Suprapubic skin (tissue), 4 donors: ENCODE measurements around the gene YWHAH.

ENCODE experiments used
- POLR2A ChIP-seq, 2 donors: fragments of 450-650 bp; IDR thresholded peaks; one replicate each; pipeline ENCODE4 v1.6.1; 2017; ENCODE audit warnings: antibody characterized with exemption in 2 of 2, mild to moderate bottlenecking in 2 of 2, moderate library complexity in 2 of 2
- POLR2AphosphoS5 ChIP-seq, 3 donors: sonication (generic); formaldehyde crosslinking; IDR thresholded peaks; one replicate each; pipeline ENCODE4 v1.6.1; 2017; ENCODE audit warnings: antibody characterized with exemption in 3 of 3
- TF ChIP-seq, protein P1 (sequence below), 2 donors: fragments of 200-600 bp in 1 of 2; fragments of 450-650 bp in 1 of 2; sonication (generic) in 1 of 2; IDR thresholded peaks; one replicate each; pipeline ENCODE4 v1.5.1; 2016 to 2019; ENCODE audit warnings: antibody characterized with exemption in 2 of 2, mild to moderate bottlenecking in 1 of 2, moderate library complexity in 1 of 2

DNA sequence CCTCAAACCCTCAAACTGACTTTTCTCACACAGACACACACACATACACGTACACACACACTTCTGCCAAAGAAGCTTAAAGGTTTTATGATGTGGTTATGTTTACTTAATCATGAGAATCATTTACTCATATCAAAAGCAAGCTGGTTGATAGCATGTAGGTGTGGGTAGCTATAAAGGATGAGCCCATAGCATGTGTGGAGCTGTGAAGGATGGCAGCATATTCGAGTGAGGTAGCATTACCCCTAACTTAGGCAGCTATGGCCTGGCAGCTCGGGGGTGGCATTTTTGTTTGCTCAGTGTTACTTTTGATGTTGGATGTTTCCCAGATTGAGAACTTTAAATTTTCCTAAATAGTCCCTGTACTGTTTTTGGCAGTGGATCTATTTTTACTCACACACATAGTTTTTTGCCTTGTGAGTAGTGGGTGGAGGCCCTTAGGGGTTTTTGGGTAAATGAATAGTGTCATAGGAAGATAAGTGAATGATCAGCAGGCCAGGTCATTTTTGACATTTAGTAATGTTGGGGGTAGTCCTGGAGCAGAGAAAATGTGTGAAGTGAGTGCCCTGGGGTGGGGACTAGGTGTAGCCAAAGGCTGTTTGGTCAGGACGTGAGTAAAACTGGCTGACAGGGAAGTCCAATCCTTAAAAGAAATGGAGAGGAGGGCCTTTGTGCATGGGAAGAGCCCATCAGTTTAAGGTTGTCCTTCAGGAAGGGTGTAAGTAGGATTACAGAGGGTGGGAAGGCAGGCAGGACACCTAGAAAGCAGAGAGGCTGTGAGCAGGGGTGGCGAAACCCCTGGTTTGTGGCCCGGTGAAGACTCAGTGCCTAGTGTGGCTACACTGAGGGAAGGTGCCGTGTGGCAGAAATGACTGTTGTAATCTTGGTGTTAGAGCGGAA is 7.1 kb downstream of the YWHAH start:
- TF ChIP-seq, protein P1, sequence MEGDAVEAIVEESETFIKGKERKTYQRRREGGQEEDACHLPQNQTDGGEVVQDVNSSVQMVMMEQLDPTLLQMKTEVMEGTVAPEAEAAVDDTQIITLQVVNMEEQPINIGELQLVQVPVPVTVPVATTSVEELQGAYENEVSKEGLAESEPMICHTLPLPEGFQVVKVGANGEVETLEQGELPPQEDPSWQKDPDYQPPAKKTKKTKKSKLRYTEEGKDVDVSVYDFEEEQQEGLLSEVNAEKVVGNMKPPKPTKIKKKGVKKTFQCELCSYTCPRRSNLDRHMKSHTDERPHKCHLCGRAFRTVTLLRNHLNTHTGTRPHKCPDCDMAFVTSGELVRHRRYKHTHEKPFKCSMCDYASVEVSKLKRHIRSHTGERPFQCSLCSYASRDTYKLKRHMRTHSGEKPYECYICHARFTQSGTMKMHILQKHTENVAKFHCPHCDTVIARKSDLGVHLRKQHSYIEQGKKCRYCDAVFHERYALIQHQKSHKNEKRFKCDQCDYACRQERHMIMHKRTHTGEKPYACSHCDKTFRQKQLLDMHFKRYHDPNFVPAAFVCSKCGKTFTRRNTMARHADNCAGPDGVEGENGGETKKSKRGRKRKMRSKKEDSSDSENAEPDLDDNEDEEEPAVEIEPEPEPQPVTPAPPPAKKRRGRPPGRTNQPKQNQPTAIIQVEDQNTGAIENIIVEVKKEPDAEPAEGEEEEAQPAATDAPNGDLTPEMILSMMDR (IDR thresholded peaks at IDR 0.05), result no peak
- TF ChIP-seq POLR2AphosphoS5 (IDR thresholded peaks at IDR 0.05) (no peak), POLR2A (IDR thresholded peaks at IDR 0.05) (no peak)
